ENCODE results near the gene RABAC1.
"Not testable (repeated sequence)": the region's sequence is repeated elsewhere in the genome, so short reads cannot be mapped to it uniquely, and the experiment has no call there.

RABAC1 gene

DNA sequence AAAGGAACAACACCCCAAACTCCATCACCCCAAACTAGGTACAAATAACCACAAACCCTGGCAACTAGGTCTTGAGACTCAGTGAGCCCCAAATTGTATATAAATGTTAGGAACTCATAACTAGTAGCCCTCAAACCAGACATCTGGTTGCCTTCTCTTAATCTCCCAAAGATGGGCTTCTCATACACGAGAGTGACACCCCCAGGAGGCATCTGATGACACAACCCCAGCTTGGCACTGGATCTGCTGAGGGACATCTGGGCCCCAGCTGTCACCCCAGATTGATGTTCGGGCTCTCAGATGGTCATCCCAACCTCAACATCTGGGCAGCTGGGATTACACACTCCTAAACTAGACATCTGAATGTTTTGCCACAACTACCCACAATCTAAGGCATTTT lies 14.8 kb downstream of the RABAC1 start:
- no peak for DNase-seq

DNA sequence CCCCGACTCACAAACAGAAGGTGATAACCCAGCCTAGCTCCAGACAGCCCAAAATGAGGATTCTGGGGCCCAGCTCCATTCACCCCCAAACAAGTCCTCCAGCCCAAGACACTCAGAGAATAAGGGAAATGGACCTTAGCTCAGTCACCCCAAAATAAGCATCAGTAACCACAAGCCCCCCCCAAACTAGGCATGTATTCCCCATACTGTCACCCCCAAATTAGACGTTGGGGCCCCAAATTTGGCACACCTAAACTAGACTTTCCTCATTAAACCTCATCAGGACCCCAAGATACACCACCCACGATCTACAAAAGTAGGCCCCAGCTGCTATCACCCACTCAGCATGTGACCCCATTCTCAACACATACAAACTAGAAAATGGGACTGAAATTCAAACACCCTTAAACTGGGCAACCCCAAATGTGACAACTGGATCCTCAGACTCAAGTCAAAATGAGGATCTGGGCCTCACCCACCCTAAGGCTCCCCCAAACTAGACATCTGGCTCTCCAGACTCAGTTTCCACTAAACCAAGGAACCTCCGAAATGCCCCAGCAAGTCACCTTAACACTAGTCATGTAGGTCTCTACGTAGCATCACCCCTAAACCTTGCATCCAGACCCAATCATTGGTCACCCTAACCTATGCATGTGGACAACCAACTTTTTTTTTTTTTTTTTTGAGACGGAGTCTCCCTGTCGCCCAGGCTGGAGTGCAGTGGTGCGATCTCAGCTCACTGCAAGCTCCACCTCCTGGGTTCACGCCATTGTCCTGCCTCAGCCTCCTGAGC lies 17.5 kb downstream of the RABAC1 start:
- no peak for DNase-seq

DNA sequence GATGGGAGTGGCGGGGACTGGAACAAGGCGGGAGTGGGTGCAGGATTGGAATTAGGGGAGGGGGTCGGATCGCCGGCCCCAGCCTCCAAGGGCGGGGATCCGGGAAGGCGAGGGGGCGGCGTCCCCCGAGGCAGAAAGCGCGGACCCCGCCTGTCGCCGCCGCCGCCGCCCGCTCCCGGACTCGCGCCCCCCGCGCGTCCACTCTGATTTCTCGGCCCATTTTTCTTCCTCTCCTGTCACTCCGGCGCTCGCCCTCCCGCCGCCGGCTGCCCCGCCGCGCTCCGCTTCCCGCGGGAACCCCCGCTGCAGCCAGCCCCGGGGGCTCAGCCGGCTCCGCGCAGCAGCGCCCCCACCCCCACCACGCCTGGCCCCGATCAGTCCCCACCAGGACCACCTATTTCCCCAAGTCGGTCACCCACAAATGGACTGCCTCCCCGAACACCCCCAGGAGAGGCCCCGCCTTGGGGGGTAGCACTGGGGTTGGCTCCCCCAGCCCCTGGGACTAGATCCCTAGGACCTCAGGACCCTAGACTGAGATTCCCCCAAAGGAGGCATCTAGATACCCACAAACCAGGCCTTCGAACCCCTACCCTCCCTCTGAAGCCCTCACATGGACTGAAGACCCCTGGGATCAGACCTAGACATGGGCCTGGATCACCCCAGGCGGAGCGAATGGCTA lies 18.3 kb downstream of the RABAC1 start:
- peak; percentile 18 for DNase-seq

DNA sequence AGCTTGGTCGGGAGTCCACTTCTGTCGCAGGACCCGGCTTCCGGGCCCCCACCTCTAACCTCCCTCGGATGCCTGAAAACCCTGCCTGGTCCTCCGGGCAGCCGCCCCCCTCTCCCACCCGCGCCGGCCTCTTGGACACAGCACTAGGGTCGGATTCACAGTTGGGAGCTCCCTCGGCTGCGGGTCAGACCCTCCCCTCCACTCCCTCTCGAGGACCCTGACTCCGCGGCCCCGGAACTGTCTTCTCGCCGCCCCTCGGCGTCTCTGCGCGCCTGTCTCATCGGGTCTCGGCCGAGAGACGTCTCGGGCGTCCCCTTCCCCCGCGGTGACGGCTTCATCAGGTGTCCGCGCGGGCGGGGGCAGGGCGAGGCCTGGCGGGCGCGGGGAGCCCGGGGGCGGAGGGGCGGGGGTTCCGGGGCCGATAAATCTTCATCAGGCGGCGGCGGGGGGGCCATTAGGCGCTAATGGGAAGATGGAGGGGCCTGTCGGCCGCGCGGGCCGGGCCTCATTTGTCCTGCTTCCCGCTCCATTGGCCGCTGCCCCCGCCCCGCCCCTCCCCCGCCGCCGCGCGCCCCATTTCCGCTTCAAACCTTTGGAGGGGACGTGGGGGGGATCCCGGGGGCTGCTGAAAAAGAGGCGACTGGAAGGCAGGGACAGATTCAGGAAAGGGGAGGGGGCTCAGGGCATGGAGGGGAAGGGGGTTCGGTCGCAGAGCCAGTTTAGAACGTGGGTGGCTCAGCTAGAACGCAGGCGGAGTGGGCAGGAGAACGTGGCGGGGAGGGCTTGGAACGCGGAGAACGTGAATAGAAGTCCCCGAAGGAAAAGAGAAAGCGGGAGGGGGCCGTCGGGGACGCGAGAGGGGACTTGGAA lies 19.0 kb downstream of the RABAC1 start:
- DNase-seq: peak; percentile 74

DNA sequence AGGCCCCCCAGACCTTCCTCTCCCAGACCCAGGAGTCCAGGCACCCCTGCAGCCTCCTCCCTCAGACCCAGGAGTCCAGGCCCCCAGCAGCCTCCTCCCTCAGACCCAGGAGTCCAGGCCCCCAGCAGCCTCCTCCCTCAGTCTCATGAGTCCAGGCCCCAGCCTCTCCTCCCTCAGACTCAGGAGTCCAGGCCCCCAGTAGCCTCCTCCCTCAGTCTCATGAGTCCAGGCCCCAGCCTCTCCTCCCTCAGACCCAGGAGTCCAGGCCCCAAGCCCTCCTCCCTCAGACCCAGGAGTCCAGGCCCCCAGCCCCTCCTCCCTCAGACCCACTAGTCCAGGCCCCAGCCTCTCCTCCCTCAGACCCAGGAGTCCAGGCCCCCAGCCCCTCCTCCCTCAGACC lies 19.9 kb downstream of the RABAC1 start:
- not testable (repeated sequence) for DNase-seq

DNA sequence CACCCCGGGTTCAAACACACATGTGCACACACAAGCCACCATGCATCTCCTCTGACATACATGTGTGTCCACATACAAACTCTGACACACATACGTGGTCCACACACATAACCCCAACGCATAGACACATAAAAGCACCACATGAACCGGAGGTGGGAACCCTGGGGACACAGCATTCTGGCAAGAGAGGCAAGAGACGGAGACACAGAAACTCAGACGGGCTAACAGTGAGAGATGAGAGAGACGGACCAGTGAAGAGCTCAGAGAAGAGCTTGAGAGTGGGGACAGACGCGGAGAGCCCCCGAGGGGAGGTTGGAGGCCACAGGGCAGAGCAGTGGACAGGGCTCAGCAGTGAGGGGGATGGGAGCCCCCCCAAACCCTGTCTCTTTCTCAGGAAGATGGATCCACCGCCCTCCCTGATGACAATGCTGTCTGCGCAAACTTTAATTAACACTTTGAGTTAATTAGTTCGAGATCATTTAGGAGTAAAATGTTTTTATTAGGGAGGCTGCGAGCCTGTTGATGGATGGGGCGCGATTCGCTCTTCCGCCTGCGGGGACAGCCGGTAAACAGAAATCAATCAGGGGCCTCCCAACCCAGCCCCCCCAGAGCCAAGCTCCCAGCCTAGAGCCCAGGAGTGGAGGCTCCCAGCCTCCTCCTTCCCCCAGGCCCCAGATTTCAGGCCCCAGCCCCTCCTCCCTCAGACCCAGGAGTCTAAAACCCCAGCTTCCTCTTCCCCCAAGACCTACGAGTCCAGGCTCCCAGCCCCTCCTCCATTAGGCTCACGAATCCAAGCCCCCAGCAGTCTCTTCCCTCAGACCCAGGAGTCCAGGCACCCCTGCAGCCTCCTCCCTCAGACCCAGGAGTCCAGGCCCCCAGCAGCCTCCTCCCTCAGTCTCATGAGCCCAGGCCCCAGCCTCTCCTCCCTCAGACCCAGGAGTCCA lies 21.3 kb downstream of the RABAC1 start:
- no peak for DNase-seq

DNA sequence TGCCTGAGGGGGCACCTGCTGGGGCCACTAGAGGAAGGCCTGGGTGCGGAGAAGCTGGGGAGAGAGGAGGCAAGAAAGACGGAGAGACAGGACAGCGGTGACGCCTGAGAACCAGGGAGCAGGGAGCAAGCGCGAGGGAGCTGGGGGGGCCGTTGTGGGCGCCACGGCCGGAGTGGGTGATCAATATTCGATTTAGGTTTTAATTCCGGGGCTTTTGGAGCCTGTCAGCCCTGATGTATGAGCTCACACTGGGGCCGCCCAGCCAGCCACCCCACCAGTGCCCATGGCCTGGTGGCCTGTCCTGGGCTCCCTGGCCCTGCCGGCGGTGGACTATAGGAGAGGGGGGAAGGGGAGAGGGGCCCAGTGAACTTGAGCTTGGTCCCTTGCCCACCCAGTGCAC lies 22.2 kb downstream of the RABAC1 start:
- DNase-seq: no peak

DNA sequence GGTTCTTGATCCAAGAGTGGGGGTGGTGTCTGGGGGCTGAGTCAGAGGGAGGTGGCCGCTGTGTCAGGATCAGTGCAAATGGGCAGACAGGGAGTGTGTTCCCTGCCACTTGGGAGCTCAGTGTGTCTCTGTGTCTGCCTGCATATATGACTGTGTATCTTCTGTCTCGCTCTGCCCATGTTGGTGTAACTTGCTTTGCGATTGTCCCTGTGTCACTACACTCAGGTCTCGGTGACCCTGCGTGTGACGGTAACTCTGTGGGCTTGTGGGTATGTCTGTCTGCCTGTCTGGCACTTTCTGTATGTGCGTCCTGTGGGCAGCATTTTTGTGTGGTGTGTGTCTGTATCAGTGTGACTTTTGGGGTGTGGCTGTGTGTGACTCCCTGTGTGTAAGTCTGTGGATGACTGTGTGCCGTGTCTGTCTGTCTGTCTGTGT lies 22.7 kb downstream of the RABAC1 start:
- peak; percentile 56 for DNase-seq

DNA sequence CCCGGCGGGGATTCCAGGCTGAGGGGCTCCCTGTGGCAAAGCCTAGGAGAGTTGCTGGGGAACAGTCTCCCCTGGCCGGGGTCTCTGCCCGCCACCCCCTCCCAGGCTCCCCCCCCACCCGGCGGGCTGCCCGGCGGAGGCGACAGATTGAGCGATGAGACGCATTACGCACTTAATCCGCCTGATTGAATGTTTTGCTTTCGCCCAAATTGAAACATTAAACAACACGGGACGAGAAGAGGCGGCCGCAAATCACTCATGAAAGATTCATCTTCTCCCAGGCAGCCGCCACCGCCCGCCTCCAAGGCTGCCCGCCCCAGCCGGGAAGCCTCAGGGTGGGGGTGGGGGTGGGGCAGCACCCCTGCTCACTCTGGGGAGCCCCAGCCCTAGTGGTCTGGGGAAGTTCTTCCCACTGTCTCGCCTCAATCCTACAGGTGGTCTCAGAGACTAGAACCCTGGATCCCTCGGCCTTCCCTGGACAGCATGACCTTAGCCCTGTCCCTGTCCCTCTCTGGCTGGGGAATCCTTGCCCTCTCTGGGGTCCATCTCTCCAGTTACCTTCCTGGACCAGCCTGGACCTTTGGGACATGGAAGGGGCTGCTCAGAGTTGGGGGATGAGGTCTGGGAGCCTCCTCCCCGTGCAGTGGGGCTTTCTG lies 23.2 kb downstream of the RABAC1 start:
- peak; percentile 23 for DNase-seq

DNA sequence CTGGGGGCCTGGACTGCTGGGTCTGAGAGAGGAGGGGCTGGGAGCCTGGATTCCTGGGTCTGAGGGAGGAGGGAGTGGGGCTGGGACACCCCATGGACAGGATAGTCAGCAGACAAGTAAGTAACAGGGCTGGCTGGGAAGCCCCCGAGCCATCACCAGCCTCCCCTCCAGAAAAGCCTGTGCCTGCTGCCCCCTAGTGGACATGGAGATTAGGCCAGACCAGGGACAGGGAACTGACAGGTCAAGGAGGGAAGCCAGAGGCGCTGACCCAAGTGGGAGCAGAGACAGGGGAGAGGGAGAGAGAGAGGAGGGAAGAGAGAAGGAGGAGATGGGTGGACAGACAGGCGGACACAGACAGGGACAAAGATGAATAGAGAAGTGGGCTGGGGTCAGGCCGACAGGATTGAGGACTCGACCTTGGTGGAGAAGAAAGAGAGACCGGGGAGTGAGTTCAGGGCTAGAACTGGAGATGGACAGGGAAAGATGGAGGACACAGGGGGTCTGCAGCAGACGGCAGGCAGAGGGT lies 24.2 kb downstream of the RABAC1 start:
- DNase-seq: peak; percentile 85

DNA sequence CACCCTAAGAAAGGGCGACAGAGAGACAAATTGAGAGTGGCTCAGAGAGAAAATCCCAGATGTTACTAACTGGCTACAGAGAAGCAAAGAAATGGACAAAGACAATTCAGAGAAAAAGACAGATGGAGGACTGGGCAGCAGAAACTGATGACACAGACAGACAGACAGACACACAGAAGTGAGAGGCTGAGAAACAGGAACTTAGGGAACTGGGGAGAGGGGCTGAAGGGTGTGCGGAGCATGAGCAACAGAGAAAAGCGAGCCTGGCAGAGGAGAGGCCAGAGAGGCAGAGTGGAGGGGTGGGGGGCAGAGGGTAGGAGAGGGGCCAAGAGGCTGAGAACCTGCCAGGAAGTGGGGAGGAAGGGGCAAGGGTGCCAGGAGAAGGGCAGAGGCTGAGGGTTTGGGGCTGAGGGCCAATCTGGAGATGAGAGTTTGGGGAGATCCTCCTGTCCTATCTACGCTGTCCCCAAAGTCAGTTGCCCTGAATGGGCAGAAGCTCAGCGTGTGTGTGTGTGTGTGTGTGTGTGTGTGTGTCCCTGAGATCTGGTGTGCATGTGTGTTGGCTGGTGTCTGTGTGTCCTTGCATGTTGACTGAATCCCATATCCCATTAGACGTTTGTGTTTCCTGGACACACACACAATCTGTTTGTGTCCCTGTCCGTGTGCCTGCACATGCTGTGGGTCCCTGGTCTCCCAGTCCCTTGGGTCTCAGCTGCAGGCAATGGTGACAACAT lies 25.3 kb downstream of the RABAC1 start:
- no peak for DNase-seq

DNA sequence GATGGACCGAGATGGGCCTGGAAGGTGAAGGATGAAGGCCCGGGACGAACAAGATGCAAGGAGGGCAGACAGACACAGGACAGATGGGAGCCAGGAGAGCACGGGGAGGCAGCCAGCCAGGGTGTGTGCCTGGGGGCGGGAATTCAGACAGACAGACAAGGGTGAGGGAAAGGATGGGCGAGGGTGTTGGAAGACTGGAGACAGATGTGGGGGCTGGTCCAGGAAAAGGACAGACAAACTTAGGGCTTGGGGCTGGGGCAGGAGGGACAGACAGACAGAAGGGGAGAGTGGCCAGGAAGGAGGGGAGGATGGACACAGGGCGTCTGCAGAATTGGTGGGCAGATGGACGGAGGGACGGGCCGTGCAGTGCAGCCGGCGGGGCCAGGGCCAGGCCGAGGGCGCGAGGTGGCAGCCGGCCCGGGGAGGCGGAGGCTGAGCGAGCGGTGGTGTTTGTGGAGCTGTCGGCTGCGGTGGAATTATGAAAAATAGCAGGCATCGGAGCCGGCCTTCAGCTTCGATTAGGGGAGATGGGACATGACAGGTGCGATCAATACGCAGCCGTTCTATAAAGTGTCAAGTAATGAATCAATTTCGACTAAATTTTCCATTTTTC lies 26.3 kb downstream of the RABAC1 start:
- DNase-seq: no peak

DNA sequence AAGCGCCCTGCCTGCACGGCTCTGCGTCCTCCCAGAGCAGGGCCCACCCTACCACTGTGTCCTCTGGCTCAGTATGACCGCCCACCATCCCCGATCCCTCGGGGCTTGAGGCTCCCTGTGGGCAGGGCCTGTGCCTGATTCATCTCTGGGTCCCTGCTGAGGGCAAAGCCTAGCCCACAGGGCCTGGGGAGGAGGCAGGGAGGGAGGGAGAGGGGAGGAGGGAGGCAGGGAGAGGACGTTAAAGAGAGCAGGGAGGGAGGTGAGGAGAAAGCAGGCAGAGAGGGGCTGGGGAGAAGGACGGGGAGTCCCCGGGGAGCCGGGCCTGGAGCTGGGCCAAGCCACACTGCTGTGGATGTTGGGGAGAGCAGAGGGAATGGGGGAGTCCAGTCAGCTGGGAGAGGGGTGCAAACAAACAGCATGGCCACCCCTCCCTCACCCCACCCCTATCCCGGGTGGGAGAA lies 26.8 kb downstream of the RABAC1 start:
- DNase-seq: no peak

DNA sequence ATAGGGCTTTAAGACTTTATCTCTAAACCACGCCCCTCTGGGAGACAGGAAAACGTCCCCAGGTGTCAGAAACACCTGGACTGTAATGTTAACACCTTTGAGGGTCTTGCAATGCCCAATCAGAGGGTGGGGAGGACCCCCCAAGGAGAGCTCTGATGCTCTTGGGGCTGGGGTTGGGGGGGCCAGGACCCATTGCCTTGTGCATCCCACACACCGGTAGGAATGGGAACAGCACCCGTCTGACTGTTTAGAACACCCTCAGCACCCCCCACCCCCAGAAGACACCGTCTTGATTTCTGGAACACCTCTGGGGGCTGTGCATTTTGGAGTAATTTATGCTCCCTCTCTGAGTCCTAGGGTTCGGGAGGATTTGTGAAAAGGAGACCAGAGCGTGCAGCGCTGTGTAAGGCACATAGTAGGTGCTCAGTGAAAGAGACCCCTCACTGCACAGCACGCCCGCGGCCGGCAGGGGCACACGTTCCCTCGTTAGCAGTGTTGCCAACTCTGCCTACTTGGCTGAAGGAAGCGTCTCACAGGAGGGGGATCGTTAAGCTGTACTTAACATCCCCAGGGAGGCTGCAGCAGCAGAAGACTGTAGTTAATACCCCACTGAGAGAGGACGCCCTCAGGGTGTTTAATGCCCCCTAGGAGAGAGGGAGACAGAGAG lies 28.1 kb downstream of the RABAC1 start:
- peak; percentile 31 for DNase-seq

DNA sequence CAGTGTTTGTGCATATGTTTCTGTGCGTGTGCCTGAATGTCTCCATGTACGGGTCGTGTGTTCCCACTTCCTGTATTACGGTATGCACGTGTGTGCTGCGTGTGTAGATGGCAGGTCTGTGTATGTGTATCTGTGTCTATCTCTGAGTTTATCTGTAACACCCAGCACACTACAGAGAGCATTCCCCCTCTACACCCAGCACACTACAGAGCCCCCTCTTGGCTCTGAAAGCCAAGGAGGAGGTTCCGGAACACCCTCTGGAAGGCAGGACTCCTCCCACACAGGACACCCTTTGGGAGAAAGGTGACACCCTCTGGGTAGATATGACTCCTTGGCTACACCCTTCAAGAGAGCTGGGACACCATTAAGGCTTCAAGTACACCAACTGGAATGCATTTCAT lies 28.8 kb downstream of the RABAC1 start:
- DNase-seq: no peak

DNA sequence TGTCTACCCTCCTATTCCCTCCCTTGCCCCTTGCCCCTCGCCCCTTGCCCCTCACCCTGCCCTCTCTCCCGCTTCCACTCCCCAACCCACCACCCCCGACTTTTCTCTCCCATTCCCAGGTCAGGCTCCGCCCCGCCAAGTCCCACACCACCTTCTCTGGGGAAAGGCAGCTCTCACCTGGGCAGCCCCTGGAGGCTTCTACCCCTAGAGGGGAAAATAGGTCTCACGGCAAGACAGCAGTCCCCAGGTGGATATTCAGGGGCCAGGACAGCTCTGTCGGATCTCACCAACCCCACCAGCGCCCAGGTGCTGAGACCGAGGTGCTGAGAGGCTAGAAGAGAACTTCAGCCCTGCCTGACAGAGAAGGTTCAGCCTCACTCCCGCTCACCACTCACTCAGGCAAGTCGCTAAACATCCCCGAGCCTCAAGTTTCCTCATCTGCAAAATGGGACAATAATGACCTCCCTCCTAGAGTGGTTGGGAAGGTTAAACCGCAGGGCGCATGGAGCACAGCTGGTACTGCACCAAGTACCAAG lies 29.5 kb downstream of the RABAC1 start:
- no peak for DNase-seq

DNA sequence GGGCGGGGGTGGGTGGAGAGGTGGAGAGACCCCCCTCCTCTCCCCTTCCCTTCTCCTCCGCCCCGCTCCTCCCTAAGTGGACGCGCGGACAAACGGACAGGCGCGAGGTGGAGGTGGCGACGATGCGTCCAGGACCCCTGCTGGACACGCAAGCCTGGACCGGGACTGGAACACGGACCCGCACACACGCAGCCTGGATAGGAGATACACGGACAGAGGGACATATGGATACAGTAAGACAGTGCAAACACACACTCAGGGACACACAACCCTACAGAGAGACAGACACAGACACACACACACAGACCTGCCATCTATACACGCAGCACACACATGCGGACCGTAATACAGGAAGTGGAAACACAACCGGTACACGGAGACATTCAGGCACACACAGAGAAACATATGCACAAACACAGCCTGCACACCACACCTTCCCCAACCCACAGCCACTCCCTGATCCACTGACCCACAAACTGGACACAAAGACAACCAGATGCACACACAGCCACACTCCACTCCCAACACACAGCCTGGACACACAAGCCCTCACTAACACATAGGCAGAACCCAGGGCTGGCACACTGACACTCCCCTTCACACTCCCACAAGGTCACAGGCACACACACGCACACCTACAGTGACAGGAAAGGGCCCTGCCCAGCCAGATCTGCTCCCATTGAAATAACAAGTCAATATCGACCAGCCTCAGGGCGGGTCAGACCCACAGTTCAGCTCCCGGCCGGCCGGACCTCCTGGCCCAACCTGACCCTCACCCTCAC lies 30.2 kb downstream of the RABAC1 start:
- peak; percentile 69 for DNase-seq

DNA sequence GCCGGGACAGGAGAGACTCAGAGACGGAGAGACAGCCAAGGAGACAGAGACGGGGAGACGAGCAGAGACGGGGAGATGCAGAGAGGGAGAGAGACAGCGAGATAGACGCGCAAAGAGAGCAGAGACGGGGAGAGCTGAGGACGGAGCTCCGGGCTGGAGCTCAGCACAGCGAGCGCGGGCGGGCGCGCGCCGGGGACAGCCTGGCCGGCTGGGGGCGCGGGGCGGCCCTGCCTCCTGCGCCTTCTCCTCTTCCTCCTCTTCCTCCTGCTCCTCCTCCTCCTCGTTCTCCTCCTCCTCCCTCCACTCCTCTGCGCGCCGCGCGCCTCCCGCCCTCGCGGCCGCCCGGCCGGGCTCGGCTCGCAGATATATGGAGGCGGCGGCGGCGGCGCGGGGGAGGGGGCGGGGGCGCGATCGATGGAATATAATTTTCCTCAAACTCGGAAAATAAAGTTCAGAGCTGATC lies 30.9 kb downstream of the RABAC1 start, which contains the start of gene ERFL:
TSS of gene ERFL (minus strand) at position 229 of the 463 bp plus-strand sequence. CDS start 15,530 bp downstream, outside the sequence.
- peak; percentile 56 for DNase-seq

Measured in CD4-positive, alpha-beta T cell treated with Interleukin-17A for 4 hours (primary cell).